Measurements from ENCODE around the gene OXA1L.

- no peak for TF ChIP-seq EZH2 (IDR thresholded peaks at IDR 0.05; ENCODE audit: borderline replicate concordance, low read depth, low read length, poor library complexity, severe bottlenecking)
- TF ChIP-seq CTCF (conservative IDR thresholded peaks at IDR 0.05; ENCODE audit: low read depth, low read length) = no peak
Measured at GRCh38 chr14:22822016-22822570, 55.6 kb downstream of the OXA1L start.
